ENCODE results near the gene NOXA1. TPM values are rescaled to one million over a fixed set of nuclear protein-coding genes. Genes with fewer than 3 reads are reported as not detected.

NOXA1 gene
- total and polyA plus RNA-seq, 7 donors: 1.4 to 16.4 (median 3.3) TPM

- Histone ChIP-seq H3K27me3 (no peaks in the 10 kb centered on the region), H3K27ac (no peak overlapping the region), H3K4me1 (no peaks in the 10 kb centered on the region), H3K4me3 (no peak overlapping the region), H3K9me3 (no peaks in the 10 kb centered on the region), H3K36me3 (no peaks in the 10 kb centered on the region)
- intact Hi-C loops (cut with DNase I): no loop called here
- TF ChIP-seq POLR2A (IDR thresholded peaks at IDR 0.05) (no peak), CTCF (IDR thresholded peaks at IDR 0.05) (no peak)
- no peak for DNase-seq
- WGBS, 2 donors: 94 to 96% methylated on average over 7 of the region's 7 CpGs
These were observed 44.7 kb downstream of the NOXA1 start for GRCh38 chr9:137467896-137468295.

GRCh38 chr9:137470785-137471184 lies 47.6 kb downstream of the NOXA1 start:
- Histone ChIP-seq H3K27me3 (no peaks in the 10 kb centered on the region), H3K4me1 (no peaks in the 10 kb centered on the region), H3K4me3 (no peak overlapping the region), H3K36me3 (no peaks in the 10 kb centered on the region), H3K27ac (no peak overlapping the region), H3K9me3 (peaks cover 0 to 6% (median 4%) of the 10 kb centered on the region in 4 donors)
- no peak for DNase-seq
- intact Hi-C loops (cut with DNase I): no loop called here
- no peak for TF ChIP-seq CTCF (IDR thresholded peaks at IDR 0.05)
- TF ChIP-seq POLR2AphosphoS5 (IDR thresholded peaks at IDR 0.05): no peak
- no peak for TF ChIP-seq POLR2A (IDR thresholded peaks at IDR 0.05)
- WGBS, 2 donors: 46 to 86% methylated on average over 7 of the region's 7 CpGs

- Histone ChIP-seq H3K4me3 (no peak overlapping the region), H3K4me1 (no peaks in the 10 kb centered on the region), H3K27ac (no peak overlapping the region), H3K36me3 (no peaks in the 10 kb centered on the region), H3K27me3 (no peaks in the 10 kb centered on the region), H3K9me3 (peaks cover 0 to 7% (median 4%) of the 10 kb centered on the region in 4 donors)
- 95 to 96% methylated on average over 18 of the region's 18 CpGs for WGBS, 2 donors
- no peak for DNase-seq
- TF ChIP-seq POLR2AphosphoS5 (IDR thresholded peaks at IDR 0.05) (no peak), EP300 (IDR thresholded peaks at IDR 0.05) (no peak), POLR2A (IDR thresholded peaks at IDR 0.05) (no peak), CTCF (IDR thresholded peaks at IDR 0.05) (no peak)
- intact Hi-C loops (cut with DNase I): no loop called here
These were observed 51.1 kb downstream of the NOXA1 start for GRCh38 chr9:137474271-137474670.

GRCh38 chr9:137475666-137476065 lies 52.5 kb downstream of the NOXA1 start:
- Histone ChIP-seq H3K27ac (no peak overlapping the region), H3K27me3 (no peaks in the 10 kb centered on the region), H3K9me3 (peaks cover 0 to 7% (median 4%) of the 10 kb centered on the region in 4 donors), H3K4me1 (no peaks in the 10 kb centered on the region), H3K4me3 (no peak overlapping the region), H3K36me3 (no peaks in the 10 kb centered on the region)
- intact Hi-C loops (cut with DNase I): no loop called here
- no peak for DNase-seq
- WGBS, 2 donors: 84 to 89% methylated on average over 3 of the region's 3 CpGs
- TF ChIP-seq EP300 (IDR thresholded peaks at IDR 0.05) (no peak), POLR2AphosphoS5 (IDR thresholded peaks at IDR 0.05) (no peak), CTCF (IDR thresholded peaks at IDR 0.05) (no peak), POLR2A (IDR thresholded peaks at IDR 0.05) (no peak)

GRCh38 chr9:137476856-137477255 lies 53.7 kb downstream of the NOXA1 start:
- Histone ChIP-seq H3K36me3 (no peaks in the 10 kb centered on the region), H3K27ac (no peak overlapping the region), H3K27me3 (no peaks in the 10 kb centered on the region), H3K4me1 (peaks cover 0 to 2% (median 1%) of the 10 kb centered on the region in 4 donors), H3K4me3 (no peak overlapping the region), H3K9me3 (peaks cover 0 to 7% (median 4%) of the 10 kb centered on the region in 4 donors)
- intact Hi-C loops (cut with DNase I): no loop called here
- TF ChIP-seq POLR2AphosphoS5 (IDR thresholded peaks at IDR 0.05): no peak
- TF ChIP-seq CTCF (IDR thresholded peaks at IDR 0.05): no peak
- no peak for TF ChIP-seq EP300 (IDR thresholded peaks at IDR 0.05)
- no peak for TF ChIP-seq POLR2A (IDR thresholded peaks at IDR 0.05)
- peak; percentile 49 for DNase-seq
- 87 to 92% methylated on average over 11 of the region's 11 CpGs for WGBS, 2 donors

Measured in sigmoid colon (tissue), 7 donors.